OCI-LY3 (cell line): ENCODE data around the gene TTYH2.

Source experiments
- H2AFZ ChIP-seq: fragments of 200-600, 300-600 bp; shearing (Covaris generic); 2 replicates; pipeline ENCODE4 v1.6.0; 2014; ENCODE audit warnings: antibody characterized with exemption, low read depth, low read length
- H3K27ac ChIP-seq: fragments of 200-600, 300-600 bp; sonication (generic); 2 replicates; pipeline ENCODE4 v1.5.1; 2014; ENCODE audit warnings: mild to moderate bottlenecking, low read length, moderate library complexity, mixed read lengths
- H3K27me3 ChIP-seq: fragments of 200-600, 300-600 bp; sonication (generic); 2 replicates; pipeline ENCODE4 v1.6.1; 2014; ENCODE audit warnings: low read depth, low read length, mixed read lengths
- H3K36me3 ChIP-seq: fragments of 200-600, 300-600 bp; sonication (generic); replicated peaks from 2 replicates; pipeline ENCODE3; 2014; ENCODE audit warnings: low read depth, low read length, mixed read lengths
- H3K4me1 ChIP-seq: fragments of 300-600, 200-600 bp; sonication (generic); 2 replicates; pipeline ENCODE4 v1.6.1; 2014; ENCODE audit warnings: low read length, mixed read lengths
- H3K4me2 ChIP-seq: fragments of 200-600, 300-600 bp; sonication (generic); 2 replicates; pipeline ENCODE4 v1.6.1; 2014; ENCODE audit warnings: low read length, mixed read lengths
- H3K4me3 ChIP-seq: fragments of 300-600, 200-600 bp; sonication (generic); 2 replicates; pipeline ENCODE4 v1.5.1; 2014; ENCODE audit warnings: antibody characterized with exemption, mild to moderate bottlenecking, low read length, moderate library complexity
- H3K79me2 ChIP-seq: fragments of 300-600, 200-600 bp; shearing (Covaris generic); 2 replicates; pipeline ENCODE4 v1.6.1; 2014; ENCODE audit warnings: mild to moderate bottlenecking, low read length, mixed read lengths
- H3K9ac ChIP-seq: fragments of 300-600, 200-600 bp; shearing (Covaris generic); 2 replicates; pipeline ENCODE4 v1.6.0; 2014; ENCODE audit warnings: mild to moderate bottlenecking, low read length, moderate library complexity
- H3K9me3 ChIP-seq: fragments of 200-600, 300-600 bp; shearing (Covaris generic); 2 replicates; pipeline ENCODE4 v1.6.1; 2014; ENCODE audit warnings: low read length, mixed read lengths; ENCODE audit not compliant: insufficient read depth
- H4K20me1 ChIP-seq: fragments of 200-600, 300-600 bp; sonication (generic); 2 replicates; pipeline ENCODE4 v1.6.1; 2016; ENCODE audit warnings: low read length, mixed read lengths; ENCODE audit not compliant: insufficient read depth
- EZH2phosphoT487 ChIP-seq: fragments of 200-600 bp; shearing (Covaris generic); IDR thresholded peaks from 2 replicates; pipeline ENCODE4 v1.6.1; 2018; ENCODE audit warnings: antibody characterized with exemption, mixed run types, low read depth
- TF ChIP-seq, protein P1 (sequence below): fragments of 200-600, 300-600 bp; sonication (generic); IDR thresholded peaks from 2 replicates; pipeline ENCODE4 v1.5.1; 2014; ENCODE audit warnings: antibody characterized with exemption, low read length, low read depth

The TTYH2 gene

DNA sequence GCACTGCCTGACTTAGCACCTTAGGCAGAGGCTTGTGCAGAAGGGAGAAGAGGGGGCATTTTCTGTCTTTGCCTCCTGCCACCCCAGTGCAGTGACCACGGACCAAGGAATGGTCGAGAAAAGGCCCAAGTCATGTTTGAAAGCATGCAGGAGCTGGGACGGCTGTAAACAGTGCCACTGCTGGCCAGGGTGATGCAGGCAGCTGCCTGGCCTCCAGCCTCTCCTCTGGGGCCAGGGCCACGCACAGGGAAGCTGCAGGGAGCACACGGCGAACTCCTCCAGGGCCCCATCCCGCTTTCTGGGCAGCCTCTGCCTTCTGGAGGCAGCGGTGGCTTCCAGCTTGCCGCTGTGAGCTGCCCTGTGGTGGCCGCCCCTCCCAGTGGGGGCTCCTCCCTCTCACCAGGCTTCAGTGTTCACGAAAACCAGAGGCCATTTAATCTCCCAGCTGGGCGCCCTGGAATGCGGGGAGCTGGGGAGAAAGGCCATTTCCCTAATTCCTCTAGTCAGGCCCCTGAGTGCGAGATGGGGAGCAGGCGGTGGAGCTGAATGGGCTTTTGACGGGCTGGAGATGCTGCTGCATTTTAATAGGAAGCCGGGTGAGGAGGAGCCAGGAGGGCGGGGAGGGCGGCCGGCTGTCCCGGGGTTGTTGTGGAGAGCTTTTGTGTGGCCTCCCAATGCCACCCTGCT, 31.9 kb downstream of the TTYH2 start:
- Histone ChIP-seq H3K27ac (no peak overlapping the region), H3K36me3 (peaks cover 3% of the 10 kb centered on the region), H2AFZ (no peak overlapping the region), H3K4me3 (no peak overlapping the region), H4K20me1 (no peaks in the 10 kb centered on the region), H3K9me3 (no peaks in the 10 kb centered on the region), H3K79me2 (no peaks in the 10 kb centered on the region), H3K4me2 (no peak overlapping the region), H3K9ac (no peak overlapping the region), H3K4me1 (no peaks in the 10 kb centered on the region), H3K27me3 (no peaks in the 10 kb centered on the region)
- no peak for TF ChIP-seq EZH2phosphoT487
- TF ChIP-seq, protein P1, sequence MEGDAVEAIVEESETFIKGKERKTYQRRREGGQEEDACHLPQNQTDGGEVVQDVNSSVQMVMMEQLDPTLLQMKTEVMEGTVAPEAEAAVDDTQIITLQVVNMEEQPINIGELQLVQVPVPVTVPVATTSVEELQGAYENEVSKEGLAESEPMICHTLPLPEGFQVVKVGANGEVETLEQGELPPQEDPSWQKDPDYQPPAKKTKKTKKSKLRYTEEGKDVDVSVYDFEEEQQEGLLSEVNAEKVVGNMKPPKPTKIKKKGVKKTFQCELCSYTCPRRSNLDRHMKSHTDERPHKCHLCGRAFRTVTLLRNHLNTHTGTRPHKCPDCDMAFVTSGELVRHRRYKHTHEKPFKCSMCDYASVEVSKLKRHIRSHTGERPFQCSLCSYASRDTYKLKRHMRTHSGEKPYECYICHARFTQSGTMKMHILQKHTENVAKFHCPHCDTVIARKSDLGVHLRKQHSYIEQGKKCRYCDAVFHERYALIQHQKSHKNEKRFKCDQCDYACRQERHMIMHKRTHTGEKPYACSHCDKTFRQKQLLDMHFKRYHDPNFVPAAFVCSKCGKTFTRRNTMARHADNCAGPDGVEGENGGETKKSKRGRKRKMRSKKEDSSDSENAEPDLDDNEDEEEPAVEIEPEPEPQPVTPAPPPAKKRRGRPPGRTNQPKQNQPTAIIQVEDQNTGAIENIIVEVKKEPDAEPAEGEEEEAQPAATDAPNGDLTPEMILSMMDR = no peak

DNA sequence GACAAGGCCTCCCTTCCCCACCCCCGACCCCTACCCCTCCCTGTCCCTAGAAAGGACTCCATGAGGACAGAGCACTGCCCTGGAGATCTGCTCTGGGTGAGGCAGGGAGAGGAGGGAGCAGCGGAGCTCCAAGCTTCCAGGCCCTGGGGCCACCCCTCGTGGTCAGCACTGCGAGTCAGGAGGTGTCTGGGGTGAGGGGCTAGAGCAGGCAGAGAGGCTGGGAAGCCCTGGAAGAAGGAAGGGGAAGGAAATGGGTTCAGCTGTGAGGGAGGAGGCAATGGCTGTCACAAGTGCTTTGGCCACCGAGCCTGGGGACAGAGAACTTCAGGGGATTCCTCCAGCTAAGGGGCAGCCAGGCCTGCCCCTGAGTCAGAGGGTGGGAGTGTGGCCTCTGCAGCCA, 32.5 kb downstream of the TTYH2 start:
- no peak for TF ChIP-seq EZH2phosphoT487
- TF ChIP-seq, protein P1 = no peak
- Histone ChIP-seq H3K36me3 (peaks cover 3% of the 10 kb centered on the region), H3K9ac (no peak overlapping the region), H3K9me3 (no peaks in the 10 kb centered on the region), H3K4me1 (no peaks in the 10 kb centered on the region), H2AFZ (no peak overlapping the region), H3K4me3 (no peak overlapping the region), H4K20me1 (no peaks in the 10 kb centered on the region), H3K4me2 (no peak overlapping the region), H3K27me3 (no peaks in the 10 kb centered on the region), H3K27ac (no peak overlapping the region), H3K79me2 (no peaks in the 10 kb centered on the region)

DNA sequence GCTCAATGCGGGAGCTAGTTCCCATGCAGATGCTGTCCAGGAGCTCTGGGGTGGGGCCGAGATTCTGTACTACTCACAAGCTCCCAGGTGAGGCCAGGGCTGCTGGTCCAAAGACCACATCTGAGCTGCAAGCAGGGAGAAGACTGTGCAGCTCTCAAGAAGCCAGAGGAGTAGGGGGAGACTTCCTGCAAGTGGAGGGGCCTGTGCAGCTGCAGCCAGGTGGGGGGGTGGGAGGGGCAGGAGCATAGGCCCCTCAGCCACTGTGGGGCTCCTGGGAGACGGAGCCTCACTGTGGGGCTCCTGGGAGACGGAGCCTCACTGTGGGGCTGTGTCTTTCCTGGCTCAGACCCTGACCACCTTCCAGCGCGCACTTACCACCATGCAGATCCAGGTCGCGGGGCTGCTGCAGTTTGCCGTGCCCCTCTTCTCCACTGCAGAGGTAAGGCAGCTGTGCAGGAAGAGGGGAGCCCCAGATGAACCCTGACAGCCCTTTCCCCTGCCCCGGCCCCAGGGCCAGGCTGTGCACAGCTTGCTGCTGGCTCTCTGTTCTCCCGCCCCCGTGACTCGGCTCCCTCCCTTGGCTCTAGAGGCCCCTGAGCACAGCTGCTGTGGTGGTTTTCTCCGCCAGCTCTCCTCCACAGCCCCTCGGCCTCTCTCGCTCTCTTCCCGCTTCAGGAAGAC, 36.4 kb downstream of the TTYH2 start:
- peaks cover 3% of the 10 kb centered on the region for H3K36me3 ChIP-seq
- no peak overlapping the region for H3K27ac ChIP-seq
- H3K4me2 ChIP-seq = no peak overlapping the region
- no peak for TF ChIP-seq EZH2phosphoT487
- TF ChIP-seq, protein P1 = no peak
- no peaks in the 10 kb centered on the region for H4K20me1 ChIP-seq
- no peak overlapping the region for H3K9ac ChIP-seq
- H3K4me3 ChIP-seq = no peak overlapping the region
- no peaks in the 10 kb centered on the region for H3K4me1 ChIP-seq
- no peaks in the 10 kb centered on the region for H3K27me3 ChIP-seq
- no peaks in the 10 kb centered on the region for H3K79me2 ChIP-seq
- H2AFZ ChIP-seq = no peak overlapping the region
- H3K9me3 ChIP-seq = no peaks in the 10 kb centered on the region

DNA sequence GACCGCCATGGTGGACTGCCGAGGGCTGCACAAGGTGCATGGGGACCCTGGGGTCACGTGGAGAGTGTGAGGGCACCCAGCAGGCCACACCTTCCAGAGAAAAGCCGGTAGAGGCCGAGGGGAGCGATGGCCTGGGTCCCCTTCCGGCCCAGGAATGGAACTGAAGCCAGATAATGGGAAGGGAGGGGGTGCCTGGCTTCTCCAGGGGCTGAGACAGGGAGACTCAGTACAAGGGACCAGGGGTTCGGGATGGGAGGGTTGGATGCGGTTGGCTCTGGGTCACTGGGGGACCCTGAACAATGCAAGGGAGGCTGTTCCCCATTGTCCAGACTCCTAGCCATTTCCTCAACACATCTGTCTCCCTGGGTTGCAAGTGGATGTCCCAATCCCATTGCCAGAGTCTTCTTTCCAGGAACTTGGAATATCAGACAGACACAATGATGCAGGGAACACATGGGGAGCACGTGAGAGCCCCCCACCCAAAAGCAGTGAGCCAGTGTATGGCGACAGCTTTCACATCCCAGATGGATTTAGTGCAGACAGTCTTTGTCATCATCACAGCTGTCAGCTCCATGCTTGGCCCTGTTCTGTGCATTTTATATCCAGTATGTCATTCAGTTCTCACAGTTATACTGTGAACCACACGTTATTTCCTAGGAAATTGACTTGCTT, 37.1 kb downstream of the TTYH2 start:
- TF ChIP-seq EZH2phosphoT487 = no peak
- Histone ChIP-seq H3K4me1 (no peaks in the 10 kb centered on the region), H3K9ac (no peak overlapping the region), H3K9me3 (no peaks in the 10 kb centered on the region), H2AFZ (no peak overlapping the region), H3K4me3 (no peak overlapping the region), H3K4me2 (no peak overlapping the region), H3K36me3 (peaks cover 3% of the 10 kb centered on the region), H3K79me2 (no peaks in the 10 kb centered on the region), H3K27me3 (no peaks in the 10 kb centered on the region), H3K27ac (no peak overlapping the region), H4K20me1 (no peaks in the 10 kb centered on the region)
